WTC11 (cell line): ENCODE data around the gene PICK1. TPM values are rescaled to one million over a fixed set of nuclear protein-coding genes. Genes with fewer than 3 reads are reported as not detected.

Experiments used
- ATAC-seq: fragments of 200-7000 bp; cut with Tn5 transposase; 2 replicates; pipeline ENCODE4 v1.10.0; 2021; ENCODE audit warnings: mild to moderate bottlenecking, moderate library complexity
- CTCF ChIA-PET: fragments of 300-600 bp; sonication (Branson Sonifier 250); formaldehyde crosslinking; loops from one replicate; lab custom pipeline; 2021; ENCODE audit warnings: antibody characterized with exemption; lab: Charles Lee
- POLR2A ChIA-PET: fragments of 350-600 bp; sonication (Branson Sonifier 250); formaldehyde crosslinking; loops from one replicate; lab custom pipeline; 2021; ENCODE audit warnings: antibody characterized with exemption; lab: Charles Lee
- DNase-seq: peaks from one replicate; pipeline ENCODE4 v3.0.0; 2021; ENCODE audit warnings: low spot score
- H3K27ac Mint-ChIP-seq: 2 replicates; pipeline ENCODE4 v1.8.0; 2021; ENCODE audit warnings: mixed read lengths
- H3K27me3 Mint-ChIP-seq: 2 replicates; pipeline ENCODE4 v1.8.0; 2021; ENCODE audit warnings: low read depth, mild to moderate bottlenecking, moderate library complexity, mixed read lengths
- H3K36me3 Mint-ChIP-seq: 2 replicates; pipeline ENCODE4 v1.8.0; 2021; ENCODE audit warnings: mixed read lengths
- H3K4me1 Mint-ChIP-seq: 2 replicates; pipeline ENCODE4 v1.8.0; 2022; ENCODE audit warnings: mixed read lengths
- H3K4me3 Mint-ChIP-seq: 2 replicates; pipeline ENCODE4 v1.8.0; 2021; ENCODE audit warnings: mild to moderate bottlenecking, moderate library complexity, mixed read lengths
- H3K9me3 Mint-ChIP-seq: 2 replicates; pipeline ENCODE4 v1.8.0; 2021; ENCODE audit warnings: mixed read lengths
- ATF1 ChIP-seq: sonication (generic); formaldehyde crosslinking; IDR thresholded peaks from 2 replicates; pipeline ENCODE4 v1.8.1; 2023; ENCODE audit warnings: mild to moderate bottlenecking, moderate library complexity, missing genetic modification reagents
- EMX1 ChIP-seq: fragments of 250-450 bp; sonication (Bioruptor Pico); IDR thresholded peaks from 2 replicates; pipeline ENCODE4 v1.8.0; 2021; ENCODE audit warnings: mild to moderate bottlenecking
- ERG ChIP-seq: fragments of 250-450 bp; sonication (Bioruptor Pico); IDR thresholded peaks from 2 replicates; pipeline ENCODE4 v1.8.0; 2021; ENCODE audit warnings: mild to moderate bottlenecking
- GTF2I ChIP-seq: fragments of 250-450 bp; sonication (Bioruptor Pico); conservative IDR thresholded peaks from 2 replicates; pipeline ENCODE4 v1.4.0; 2021; ENCODE audit warnings: mild to moderate bottlenecking
- HMGA2 ChIP-seq: fragments of 250-450 bp; sonication (Bioruptor Pico); IDR thresholded peaks from 2 replicates; pipeline ENCODE4 v1.4.0; 2021; ENCODE audit warnings: mild to moderate bottlenecking, moderate library complexity
- IRF2 ChIP-seq: sonication (generic); formaldehyde crosslinking; IDR thresholded peaks from 2 replicates; pipeline ENCODE4 v1.8.0; 2022; ENCODE audit warnings: low read depth, missing genetic modification reagents, borderline replicate concordance
- NFATC4 ChIP-seq: fragments of 250-450 bp; sonication (Bioruptor Pico); IDR thresholded peaks from 2 replicates; pipeline ENCODE4 v1.9.0; 2021; ENCODE audit warnings: mild to moderate bottlenecking
- NFE2L1 ChIP-seq: sonication (generic); formaldehyde crosslinking; IDR thresholded peaks from 2 replicates; pipeline ENCODE4 v1.8.1; 2023; ENCODE audit warnings: missing genetic modification reagents
- NR1H2 ChIP-seq: sonication (generic); formaldehyde crosslinking; IDR thresholded peaks from 2 replicates; pipeline ENCODE4 v1.9.0; 2021; ENCODE audit warnings: mild to moderate bottlenecking, moderate library complexity, missing genetic modification reagents
- NR2C2 ChIP-seq: sonication (generic); formaldehyde crosslinking; IDR thresholded peaks from 2 replicates; pipeline ENCODE4 v1.8.0; 2022; ENCODE audit warnings: mild to moderate bottlenecking, missing genetic modification reagents
- PRRX2 ChIP-seq: fragments of 250-450 bp; sonication (Bioruptor Pico); IDR thresholded peaks from 2 replicates; pipeline ENCODE4 v1.8.0; 2021; ENCODE audit warnings: mild to moderate bottlenecking
- STAT6 ChIP-seq: sonication (generic); formaldehyde crosslinking; conservative IDR thresholded peaks from 2 replicates; pipeline ENCODE4 v1.8.1; 2023; ENCODE audit warnings: mild to moderate bottlenecking, low read depth, missing genetic modification reagents, moderate library complexity
- TP53 ChIP-seq: sonication (generic); formaldehyde crosslinking; IDR thresholded peaks from 2 replicates; pipeline ENCODE4 v1.8.1; 2023; ENCODE audit warnings: mild to moderate bottlenecking, missing genetic modification reagents
- ZNF121 ChIP-seq: sonication (generic); formaldehyde crosslinking; IDR thresholded peaks from 2 replicates; pipeline ENCODE4 v1.8.0; 2023; ENCODE audit warnings: missing genetic modification reagents
- ZNF219 ChIP-seq: sonication (generic); formaldehyde crosslinking; IDR thresholded peaks from 2 replicates; pipeline ENCODE4 v1.8.0; 2023; ENCODE audit warnings: missing genetic modification reagents, mild to moderate bottlenecking, borderline replicate concordance
- ZNF416 ChIP-seq: fragments of 250-450 bp; sonication (Bioruptor Pico); IDR thresholded peaks from 2 replicates; pipeline ENCODE4 v1.9.0; 2021; ENCODE audit warnings: mild to moderate bottlenecking, inconsistent platforms
- ZNF671 ChIP-seq: fragments of 250-450 bp; sonication (Bioruptor Pico); IDR thresholded peaks from 2 replicates; pipeline ENCODE4 v1.8.0; 2021; ENCODE audit warnings: mild to moderate bottlenecking
- total RNA-seq: library from RNA; stranded (reverse); gene quantifications from 3 replicates; pipeline ENCODE4 v1.2.3, GENCODE V29; 2021
- TF ChIP-seq, protein P1 (sequence below): sonication (generic); formaldehyde crosslinking; IDR thresholded peaks from 2 replicates; pipeline ENCODE4 v1.8.0; 2023; ENCODE audit warnings: missing genetic modification reagents, mild to moderate bottlenecking, borderline replicate concordance

PICK1 gene
- total RNA-seq, 1 experiment from 2014 or later: 33.4 TPM

DNA sequence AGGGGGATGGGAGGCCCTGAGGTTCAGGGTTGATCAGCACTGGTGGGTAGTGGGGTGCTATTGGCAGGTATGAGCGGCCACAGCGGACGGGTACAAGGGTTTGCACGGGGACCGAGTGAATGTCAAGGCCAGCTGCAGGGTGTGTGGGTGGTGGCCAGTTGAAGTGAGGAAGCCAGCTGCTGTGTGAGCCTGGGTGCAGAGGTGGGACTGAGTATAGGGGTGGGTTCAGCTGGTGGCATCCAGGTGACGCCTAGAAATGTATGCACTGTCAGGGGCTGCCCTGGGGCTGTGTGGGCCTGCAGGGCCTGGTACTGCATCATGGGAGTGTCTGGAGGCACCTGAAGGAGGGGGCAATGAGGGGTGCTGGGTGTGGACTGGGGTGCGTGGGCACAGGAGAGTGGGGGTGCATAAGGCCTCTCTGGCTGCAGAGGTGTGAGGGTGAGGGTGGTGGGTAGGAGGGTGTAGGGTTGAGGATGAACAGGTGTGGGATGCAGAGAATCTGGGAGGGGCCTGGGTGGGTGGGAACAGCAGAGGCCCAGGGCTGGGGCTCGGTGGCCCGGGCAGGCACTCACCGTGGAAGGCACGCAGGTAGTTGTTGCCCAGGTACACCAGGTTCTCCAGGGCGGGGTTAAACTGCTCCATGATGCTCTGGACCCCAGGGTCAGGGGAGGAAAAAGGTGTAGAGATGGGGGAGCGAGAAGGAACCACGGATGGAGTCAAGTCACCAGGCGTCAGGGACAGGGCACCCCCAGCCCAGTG lies 51.5 kb downstream of the PICK1 start:
- Mint-ChIP-seq H3K27me3 (no peaks in the 10 kb centered on the region; the same call in 1 of the 2 replicates), H3K27ac (no peak overlapping the region), H3K36me3 (no peaks in the 10 kb centered on the region), H3K9me3 (no peaks in the 10 kb centered on the region), H3K4me3 (no peak overlapping the region), H3K4me1 (peaks cover 4% of the 10 kb centered on the region)
- CTCF ChIA-PET: interaction anchor here (1.1 to 11.1 kb wide), 5 partner anchors 8 to 57 kb away, joined by 4 to 222 read pairs (median 5); no protein-coding TSS in a partner anchor
- POLR2A ChIA-PET: no interaction called here
- TF ChIP-seq TP53 (CRISPR knock-in tag) (no peak), ZNF121 (CRISPR knock-in tag) (no peak), IRF2 (no peak)
- DNase-seq (no peak), ATAC-seq (no peak)

DNA sequence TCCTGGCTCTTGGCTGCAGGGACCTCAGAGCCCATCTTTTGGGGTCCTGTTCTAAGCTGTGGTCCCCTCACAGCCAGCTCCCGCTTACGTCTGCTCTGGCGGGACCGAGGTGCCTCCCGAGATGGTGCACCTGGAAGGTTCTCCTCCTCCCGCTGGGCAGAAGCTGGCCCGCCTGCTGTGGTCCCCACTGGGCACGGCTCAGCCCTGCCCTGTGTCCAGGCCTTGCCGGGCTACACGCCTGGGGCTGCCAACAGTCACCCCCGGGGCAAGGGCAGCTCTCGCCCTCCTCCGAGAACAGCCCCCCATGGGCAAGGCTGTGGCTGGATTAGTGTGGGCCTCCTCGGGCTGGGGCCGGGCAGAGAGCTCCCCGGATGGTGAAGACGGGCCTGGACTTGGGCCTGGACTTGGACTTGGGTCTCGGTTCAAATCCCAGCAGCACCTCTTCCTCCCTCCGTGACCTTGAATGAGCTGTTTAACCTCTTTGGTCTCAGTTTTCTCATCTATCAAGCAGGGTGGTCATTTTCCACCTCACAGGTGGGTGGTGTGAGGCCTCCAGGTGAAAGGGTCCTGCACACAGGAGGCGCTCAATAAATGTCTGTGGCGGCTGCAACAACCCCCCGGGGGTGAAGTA lies 52.3 kb downstream of the PICK1 start:
- Mint-ChIP-seq H3K4me1 (peaks cover 6% of the 10 kb centered on the region), H3K4me3 (no peak overlapping the region)
- TF ChIP-seq GTF2I (CRISPR knock-in tag): no peak
- TF ChIP-seq ZNF671 (CRISPR knock-in tag): no peak
- no peak for TF ChIP-seq PRRX2
- TF ChIP-seq NR1H2: no peak
- no peak for TF ChIP-seq ZNF219 (CRISPR knock-in tag)
- TF ChIP-seq, protein P1, sequence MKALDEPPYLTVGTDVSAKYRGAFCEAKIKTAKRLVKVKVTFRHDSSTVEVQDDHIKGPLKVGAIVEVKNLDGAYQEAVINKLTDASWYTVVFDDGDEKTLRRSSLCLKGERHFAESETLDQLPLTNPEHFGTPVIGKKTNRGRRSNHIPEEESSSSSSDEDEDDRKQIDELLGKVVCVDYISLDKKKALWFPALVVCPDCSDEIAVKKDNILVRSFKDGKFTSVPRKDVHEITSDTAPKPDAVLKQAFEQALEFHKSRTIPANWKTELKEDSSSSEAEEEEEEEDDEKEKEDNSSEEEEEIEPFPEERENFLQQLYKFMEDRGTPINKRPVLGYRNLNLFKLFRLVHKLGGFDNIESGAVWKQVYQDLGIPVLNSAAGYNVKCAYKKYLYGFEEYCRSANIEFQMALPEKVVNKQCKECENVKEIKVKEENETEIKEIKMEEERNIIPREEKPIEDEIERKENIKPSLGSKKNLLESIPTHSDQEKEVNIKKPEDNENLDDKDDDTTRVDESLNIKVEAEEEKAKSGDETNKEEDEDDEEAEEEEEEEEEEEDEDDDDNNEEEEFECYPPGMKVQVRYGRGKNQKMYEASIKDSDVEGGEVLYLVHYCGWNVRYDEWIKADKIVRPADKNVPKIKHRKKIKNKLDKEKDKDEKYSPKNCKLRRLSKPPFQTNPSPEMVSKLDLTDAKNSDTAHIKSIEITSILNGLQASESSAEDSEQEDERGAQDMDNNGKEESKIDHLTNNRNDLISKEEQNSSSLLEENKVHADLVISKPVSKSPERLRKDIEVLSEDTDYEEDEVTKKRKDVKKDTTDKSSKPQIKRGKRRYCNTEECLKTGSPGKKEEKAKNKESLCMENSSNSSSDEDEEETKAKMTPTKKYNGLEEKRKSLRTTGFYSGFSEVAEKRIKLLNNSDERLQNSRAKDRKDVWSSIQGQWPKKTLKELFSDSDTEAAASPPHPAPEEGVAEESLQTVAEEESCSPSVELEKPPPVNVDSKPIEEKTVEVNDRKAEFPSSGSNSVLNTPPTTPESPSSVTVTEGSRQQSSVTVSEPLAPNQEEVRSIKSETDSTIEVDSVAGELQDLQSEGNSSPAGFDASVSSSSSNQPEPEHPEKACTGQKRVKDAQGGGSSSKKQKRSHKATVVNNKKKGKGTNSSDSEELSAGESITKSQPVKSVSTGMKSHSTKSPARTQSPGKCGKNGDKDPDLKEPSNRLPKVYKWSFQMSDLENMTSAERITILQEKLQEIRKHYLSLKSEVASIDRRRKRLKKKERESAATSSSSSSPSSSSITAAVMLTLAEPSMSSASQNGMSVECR (CRISPR knock-in tag): no peak
- no peak for TF ChIP-seq ERG (CRISPR knock-in tag)
- no peak for TF ChIP-seq HMGA2
- TF ChIP-seq NR2C2 (CRISPR knock-in tag): no peak
- no peak for TF ChIP-seq ATF1 (CRISPR knock-in tag)
- TF ChIP-seq ZNF416 (CRISPR knock-in tag): no peak
- TF ChIP-seq NFE2L1: no peak
- no peak for TF ChIP-seq STAT6
- TF ChIP-seq NFATC4 (CRISPR knock-in tag): no peak
- no peak for TF ChIP-seq EMX1
- TF ChIP-seq, all 79 proteins: peak for 0
- no peaks in the 10 kb centered on the region for H3K9me3 Mint-ChIP-seq
- H3K27me3 Mint-ChIP-seq: no peaks in the 10 kb centered on the region; the same call in 1 of the 2 replicates
- no peaks in the 10 kb centered on the region for H3K36me3 Mint-ChIP-seq
- DNase-seq (no peak), ATAC-seq (no peak)
- ChIA-PET POLR2A (no interaction called here), CTCF (interaction anchor here (1.1 to 11.1 kb wide), 9 partner anchors 9 to 57 kb away, joined by 3 to 222 read pairs (median 5); no protein-coding TSS in a partner anchor)
- no peak overlapping the region for H3K27ac Mint-ChIP-seq
